ENCODE results near the gene RNPS1. TPM values are rescaled to one million over a fixed set of nuclear protein-coding genes. Genes with fewer than 3 reads are reported as not detected.
A peak's percentile ranks its signal among the peaks of the same experiment; 100 is the strongest.

The RNPS1 gene
- total RNA-seq, 1 donor from 2014 or later, result 104 TPM

GRCh38 chr16:2211923-2212347, 56.0 kb downstream of the RNPS1 start:
- no peak for ATAC-seq

- ATAC-seq, result no peak
These were observed 57.2 kb downstream of the RNPS1 start, which contains the start of gene BRICD5 for GRCh38 chr16:2210386-2211365. Gene BRICD5, minus strand, starts transcription at chr16:2210863. Its CDS starts 30 bp downstream, at chr16:2210833.

GRCh38 chr16:2210009-2210332, 58.0 kb downstream of the RNPS1 start:
- no peak for ATAC-seq

GRCh38 chr16:2209258-2210008, 58.5 kb downstream of the RNPS1 start:
- ATAC-seq, result no peak

GRCh38 chr16:2208772-2209171, 59.2 kb downstream of the RNPS1 start:
- ATAC-seq, result no peak

- no peak for ATAC-seq
These were observed 59.6 kb downstream of the RNPS1 start for GRCh38 chr16:2208308-2208707.

GRCh38 chr16:2207872-2208271, 60.1 kb downstream of the RNPS1 start:
- no peak for ATAC-seq

GRCh38 chr16:2206780-2207433, 61.0 kb downstream of the RNPS1 start:
- no peak for ATAC-seq

- ATAC-seq, result no peak
These were observed 61.5 kb downstream of the RNPS1 start for GRCh38 chr16:2206420-2206779.

- ATAC-seq, result peak; percentile 17
These were observed 62.0 kb downstream of the RNPS1 start for GRCh38 chr16:2205967-2206313.

GRCh38 chr16:2205104-2205966, 62.6 kb downstream of the RNPS1 start, which contains the start of gene MLST8:
Gene MLST8, plus strand, starts transcription at chr16:2205454. Its CDS starts 632 bp downstream, at chr16:2206086.
- peak; percentile 90 for ATAC-seq

GRCh38 chr16:2204416-2205103, 63.4 kb downstream of the RNPS1 start:
- ATAC-seq, result no peak

Other genes starting within 250 kb of the RNPS1 start
- gene NPW, start 248.3 kb downstream of the RNPS1 start, total RNA-seq, result 0.80 TPM
- gene NHERF2, start 241.2 kb downstream of the RNPS1 start, total RNA-seq, result 21.6 TPM
- gene NTHL1, start 220.3 kb downstream of the RNPS1 start, total RNA-seq, result 15.8 TPM
- 49.5 TPM for gene TSC2, start 220.1 kb downstream of the RNPS1 start, total RNA-seq
- gene PKD1, start 132.2 kb downstream of the RNPS1 start, total RNA-seq, result 34.8 TPM
- 6.0 TPM for gene RAB26, start 119.5 kb downstream of the RNPS1 start, total RNA-seq
- gene TRAF7, start 112.3 kb downstream of the RNPS1 start, total RNA-seq, result 96.6 TPM
- gene CASKIN1, start 71.5 kb downstream of the RNPS1 start, total RNA-seq, result 0.08 TPM
- 28.5 TPM for gene MLST8, start 62.7 kb downstream of the RNPS1 start, total RNA-seq
- 0.36 TPM for gene BRICD5, start 57.3 kb downstream of the RNPS1 start, total RNA-seq
- gene PGP, start 53.3 kb downstream of the RNPS1 start, total RNA-seq, result 6.6 TPM
- 10.7 TPM for gene E4F1, start 44.5 kb downstream of the RNPS1 start, total RNA-seq
- 0.12 TPM for gene DNASE1L2, start 31.7 kb downstream of the RNPS1 start, total RNA-seq
- gene ECI1, start 16.5 kb downstream of the RNPS1 start, total RNA-seq, result 65.8 TPM
- 1.2 TPM for gene ABCA3, start 72.6 kb upstream of the RNPS1 start, total RNA-seq
- gene CCNF, start 161.3 kb upstream of the RNPS1 start, total RNA-seq, result 11.1 TPM
- 3.1 TPM for gene TEDC2, start 192.0 kb upstream of the RNPS1 start, total RNA-seq
- gene NTN3, start 203.2 kb upstream of the RNPS1 start, total RNA-seq, result 0.08 TPM
- 2.0 TPM for gene TBC1D24, start 207.0 kb upstream of the RNPS1 start, total RNA-seq
- 205 TPM for gene ATP6V0C, start 245.8 kb upstream of the RNPS1 start, total RNA-seq